Uterus (tissue), 4 donors: Measurements from ENCODE around the gene ATG5. TPM values are rescaled to one million over a fixed set of nuclear protein-coding genes. Genes with fewer than 3 reads are reported as not detected.

ENCODE experiments used
- DNase-seq, 2 donors: peaks; one replicate each; pipeline ENCODE4 v3.0.0-alpha.2; 2019 to 2020
- H3K27ac ChIP-seq, 2 donors: fragments of 200-600 bp; sonication (generic); 1 replicate in 1 of 2; 2 replicates in 1 of 2; pipeline ENCODE4 v1.5.1; 2016 to 2018
- H3K27me3 ChIP-seq, 2 donors: fragments of 200-600 bp; sonication (generic); one replicate each; pipeline ENCODE4 v1.5.1; 2018 to 2019; ENCODE audit warnings: control low read depth in 1 of 2
- H3K36me3 ChIP-seq, 2 donors: fragments of 200-600 bp; sonication (generic); one replicate each; pipeline ENCODE4 v1.5.1; 2019; ENCODE audit warnings: control low read depth in 1 of 2
- H3K4me1 ChIP-seq, 2 donors: fragments of 200-600 bp; sonication (generic); one replicate each; pipeline ENCODE4 v1.5.1; 2018 to 2019; ENCODE audit warnings: control low read depth in 1 of 2
- H3K4me3 ChIP-seq, 2 donors: fragments of 200-600 bp; sonication (generic); 1 replicate in 1 of 2; 2 replicates in 1 of 2; pipeline ENCODE4 v1.5.1; 2018 to 2019; ENCODE audit warnings: mild to moderate bottlenecking in 1 of 2
- H3K9me3 ChIP-seq, 2 donors: fragments of 200-600 bp; sonication (generic); one replicate each; pipeline ENCODE4 v1.5.1; 2019; ENCODE audit warnings: control low read depth in 1 of 2
- POLR2A ChIP-seq, 2 donors: fragments of 450-650 bp; IDR thresholded peaks; one replicate each; pipeline ENCODE4 v1.6.1; 2016; ENCODE audit warnings: antibody characterized with exemption in 2 of 2, mild to moderate bottlenecking in 1 of 2, moderate library complexity in 1 of 2
- intact Hi-C: fragments of 100-400 bp; cut with DNase I; formaldehyde crosslinking; loops from one replicate; pipeline ENCODE4 v1.15.1; 2023; ENCODE audit warnings: low total_unique reads
- total RNA-seq, 4 donors: library from RNA; depleted of rRNA in 3 of 4; stranded (reverse); fragments of >200 nt in 3 of 4; gene quantifications; one replicate each; pipeline versions ENCODE4 v1.1.0 to v1.2.4, GENCODE V29; 2014 to 2023
- TF ChIP-seq, protein P1 (sequence below), 4 experiments: fragments of 200-600 bp in 2 of 4; fragments of 450-650 bp in 2 of 4; sonication (generic) in 2 of 4; IDR thresholded peaks; one replicate each; pipeline ENCODE4 v1.5.1; 2016 to 2019; ENCODE audit warnings: antibody characterized with exemption in 4 of 4, mild to moderate bottlenecking in 2 of 4, moderate library complexity in 1 of 4
- donor health status: DM: yes; HTN: yes; CAD: no.

Gene ATG5
- total RNA-seq, 4 donors from 2014 or later: 40.0 to 87.9 (median 63.3) TPM

DNA sequence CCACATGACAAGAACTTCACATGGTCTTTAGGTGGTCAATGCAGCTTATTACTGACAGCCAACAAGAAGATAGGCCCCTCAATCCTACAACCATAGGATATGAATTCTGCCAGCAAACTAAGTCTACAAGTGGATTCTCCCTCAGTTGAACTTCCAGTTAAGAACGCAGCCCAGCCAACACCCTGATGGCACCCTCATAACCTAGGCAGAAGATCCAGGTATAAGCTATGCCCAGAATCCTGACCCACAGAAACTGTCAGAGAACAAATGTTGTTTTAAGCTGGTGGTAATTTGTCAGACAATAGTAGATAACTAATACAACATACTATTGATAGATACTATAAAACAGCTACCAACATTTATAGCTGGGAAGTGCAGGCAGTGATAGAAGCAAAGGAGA is 38.8 kb downstream of the ATG5 start:
- no peak for DNase-seq
- Histone ChIP-seq H3K9me3 (no peaks in the 10 kb centered on the region), H3K36me3 (no peaks in the 10 kb centered on the region), H3K27me3 (no peaks in the 10 kb centered on the region), H3K4me1 (no peaks in the 10 kb centered on the region), H3K27ac (no peak overlapping the region), H3K4me3 (no peak overlapping the region)
- intact Hi-C loops: no loop called here
- TF ChIP-seq POLR2A (IDR thresholded peaks at IDR 0.05): no peak

GRCh38 chr6:106283481-106283880 is 42.1 kb downstream of the ATG5 start:
- H3K9me3 ChIP-seq: no peaks in the 10 kb centered on the region
- intact Hi-C loops: no loop called here
- H3K4me3 ChIP-seq: no peak overlapping the region
- H3K27me3 ChIP-seq: no peaks in the 10 kb centered on the region
- no peak overlapping the region for H3K27ac ChIP-seq
- no peaks in the 10 kb centered on the region for H3K36me3 ChIP-seq
- no peak for TF ChIP-seq POLR2A (IDR thresholded peaks at IDR 0.05)
- TF ChIP-seq, protein P1, sequence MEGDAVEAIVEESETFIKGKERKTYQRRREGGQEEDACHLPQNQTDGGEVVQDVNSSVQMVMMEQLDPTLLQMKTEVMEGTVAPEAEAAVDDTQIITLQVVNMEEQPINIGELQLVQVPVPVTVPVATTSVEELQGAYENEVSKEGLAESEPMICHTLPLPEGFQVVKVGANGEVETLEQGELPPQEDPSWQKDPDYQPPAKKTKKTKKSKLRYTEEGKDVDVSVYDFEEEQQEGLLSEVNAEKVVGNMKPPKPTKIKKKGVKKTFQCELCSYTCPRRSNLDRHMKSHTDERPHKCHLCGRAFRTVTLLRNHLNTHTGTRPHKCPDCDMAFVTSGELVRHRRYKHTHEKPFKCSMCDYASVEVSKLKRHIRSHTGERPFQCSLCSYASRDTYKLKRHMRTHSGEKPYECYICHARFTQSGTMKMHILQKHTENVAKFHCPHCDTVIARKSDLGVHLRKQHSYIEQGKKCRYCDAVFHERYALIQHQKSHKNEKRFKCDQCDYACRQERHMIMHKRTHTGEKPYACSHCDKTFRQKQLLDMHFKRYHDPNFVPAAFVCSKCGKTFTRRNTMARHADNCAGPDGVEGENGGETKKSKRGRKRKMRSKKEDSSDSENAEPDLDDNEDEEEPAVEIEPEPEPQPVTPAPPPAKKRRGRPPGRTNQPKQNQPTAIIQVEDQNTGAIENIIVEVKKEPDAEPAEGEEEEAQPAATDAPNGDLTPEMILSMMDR (IDR thresholded peaks at IDR 0.05): no peak
- no peak for DNase-seq
- H3K4me1 ChIP-seq: no peaks in the 10 kb centered on the region

GRCh38 chr6:106281661-106282060 is 43.9 kb downstream of the ATG5 start:
- no peaks in the 10 kb centered on the region for H3K36me3 ChIP-seq
- no peaks in the 10 kb centered on the region for H3K9me3 ChIP-seq
- no peak overlapping the region for H3K27ac ChIP-seq
- intact Hi-C loops: no loop called here
- no peaks in the 10 kb centered on the region for H3K27me3 ChIP-seq
- no peak for DNase-seq
- H3K4me3 ChIP-seq: no peak overlapping the region
- no peaks in the 10 kb centered on the region for H3K4me1 ChIP-seq
- no peak for TF ChIP-seq POLR2A (IDR thresholded peaks at IDR 0.05)
- TF ChIP-seq, protein P1 (IDR thresholded peaks at IDR 0.05): no peak

DNA sequence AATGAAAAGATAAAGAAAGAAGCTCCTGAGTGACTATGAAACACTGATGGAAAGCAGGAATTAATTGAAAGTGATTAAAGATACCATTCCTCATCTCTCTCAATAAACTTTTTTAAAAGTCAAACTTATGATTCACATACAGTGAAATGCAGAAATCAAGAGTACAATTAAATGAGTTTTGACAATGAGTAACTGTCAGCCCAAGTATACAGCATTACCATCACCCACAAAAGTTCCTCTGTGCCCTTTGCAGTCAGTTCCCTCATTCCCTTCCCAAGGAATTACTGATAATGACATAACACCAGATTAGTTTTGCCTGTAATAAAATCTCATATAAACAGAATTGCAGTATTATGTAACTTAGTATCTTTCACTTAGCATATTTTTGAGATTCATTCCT is 44.5 kb downstream of the ATG5 start:
- intact Hi-C loops: no loop called here
- TF ChIP-seq, protein P1 (IDR thresholded peaks at IDR 0.05): no peak
- TF ChIP-seq POLR2A (IDR thresholded peaks at IDR 0.05): no peak
- Histone ChIP-seq H3K9me3 (no peaks in the 10 kb centered on the region), H3K4me3 (no peak overlapping the region), H3K27ac (no peak overlapping the region), H3K4me1 (no peaks in the 10 kb centered on the region), H3K27me3 (no peaks in the 10 kb centered on the region), H3K36me3 (no peaks in the 10 kb centered on the region)
- no peak for DNase-seq

- intact Hi-C loops: no loop called here
- DNase-seq: no peak
- no peak overlapping the region for H3K4me3 ChIP-seq
- H3K4me1 ChIP-seq: no peaks in the 10 kb centered on the region
- H3K27ac ChIP-seq: no peak overlapping the region
- no peaks in the 10 kb centered on the region for H3K27me3 ChIP-seq
- no peak for TF ChIP-seq POLR2A (IDR thresholded peaks at IDR 0.05)
- TF ChIP-seq, protein P1 (IDR thresholded peaks at IDR 0.05): no peak
- no peaks in the 10 kb centered on the region for H3K9me3 ChIP-seq
- H3K36me3 ChIP-seq: no peaks in the 10 kb centered on the region
Observed at GRCh38 chr6:106279179-106279578, 46.4 kb downstream of the ATG5 start.

DNA sequence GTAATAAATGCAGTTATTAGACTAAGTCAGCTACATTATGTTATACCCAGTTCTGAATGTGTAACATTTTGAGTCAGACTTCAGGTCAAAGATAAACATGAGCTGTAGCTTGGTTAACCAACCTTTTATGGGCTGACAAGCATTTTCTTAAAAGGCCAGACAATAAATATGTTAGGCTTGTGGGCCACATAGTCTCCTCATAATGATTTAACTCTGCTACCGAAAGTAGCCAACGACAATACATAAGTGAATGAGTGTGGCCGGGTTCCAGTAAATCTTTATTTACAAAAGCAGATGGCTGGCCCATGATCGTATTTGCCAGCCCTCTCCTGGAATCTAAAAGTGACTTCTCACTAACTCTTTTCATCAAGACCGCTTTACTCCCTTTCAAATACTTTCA is 49.9 kb downstream of the ATG5 start:
- Histone ChIP-seq H3K36me3 (no peaks in the 10 kb centered on the region), H3K9me3 (no peaks in the 10 kb centered on the region), H3K27me3 (no peaks in the 10 kb centered on the region), H3K4me1 (no peaks in the 10 kb centered on the region), H3K4me3 (no peak overlapping the region), H3K27ac (peak overlapping the region; percentile 14 to 20)
- intact Hi-C loops: no loop called here
- DNase-seq: no peak
- TF ChIP-seq, protein P1 (IDR thresholded peaks at IDR 0.05): no peak
- TF ChIP-seq POLR2A (IDR thresholded peaks at IDR 0.05): no peak
